ENCODE results near the gene BCAN.
A peak's percentile ranks its signal among the peaks of the same experiment; 100 is the strongest.

BCAN gene

DNA sequence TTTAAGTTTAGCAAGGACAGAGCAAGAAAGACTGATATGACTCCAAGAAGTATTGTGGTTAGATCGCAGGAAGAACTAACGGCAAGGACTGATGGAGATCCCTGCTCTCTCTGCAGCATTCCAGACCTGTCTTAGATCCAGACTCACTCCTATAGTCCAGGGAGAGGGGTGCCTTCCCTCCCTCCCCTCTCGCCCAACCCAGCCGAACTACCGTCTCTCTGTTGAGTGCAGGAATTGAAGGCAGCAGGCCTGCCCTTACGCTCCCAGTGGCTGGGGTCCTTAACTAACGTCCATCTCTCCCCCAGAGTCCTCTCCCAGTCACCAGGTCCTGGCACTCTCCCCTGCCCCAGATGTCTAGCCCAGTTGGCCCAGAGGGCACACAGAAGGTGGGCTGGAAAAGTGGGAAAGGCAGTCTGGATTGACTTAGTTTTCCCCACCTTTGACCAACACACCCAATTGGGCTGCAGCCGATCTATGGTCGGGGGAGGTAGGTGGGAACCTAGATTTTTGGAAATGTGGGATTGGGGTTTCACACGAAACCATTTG is 62.3 kb downstream of the BCAN start:
- no peak for DNase-seq

DNA sequence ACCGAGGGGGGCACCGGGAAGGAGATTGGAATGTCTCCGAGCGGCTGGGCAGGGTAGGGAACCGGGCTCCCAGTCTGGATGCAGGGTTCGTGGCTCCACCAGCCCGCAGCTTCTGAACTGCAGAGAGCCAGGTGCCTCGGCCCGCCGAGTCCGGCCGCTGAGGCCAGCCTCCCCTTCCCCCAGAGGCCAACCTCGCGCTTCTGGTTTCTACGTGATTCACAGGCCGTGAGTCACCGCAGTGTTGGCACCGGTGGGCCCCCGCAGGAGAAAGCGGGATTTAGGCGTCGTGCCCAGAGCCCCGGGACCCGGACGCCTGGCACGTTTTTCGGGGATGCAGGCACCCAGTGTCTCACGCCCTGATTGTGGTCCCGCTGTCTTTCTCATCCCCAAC is 63.0 kb downstream of the BCAN start:
- DNase-seq = peak; percentile 72

DNA sequence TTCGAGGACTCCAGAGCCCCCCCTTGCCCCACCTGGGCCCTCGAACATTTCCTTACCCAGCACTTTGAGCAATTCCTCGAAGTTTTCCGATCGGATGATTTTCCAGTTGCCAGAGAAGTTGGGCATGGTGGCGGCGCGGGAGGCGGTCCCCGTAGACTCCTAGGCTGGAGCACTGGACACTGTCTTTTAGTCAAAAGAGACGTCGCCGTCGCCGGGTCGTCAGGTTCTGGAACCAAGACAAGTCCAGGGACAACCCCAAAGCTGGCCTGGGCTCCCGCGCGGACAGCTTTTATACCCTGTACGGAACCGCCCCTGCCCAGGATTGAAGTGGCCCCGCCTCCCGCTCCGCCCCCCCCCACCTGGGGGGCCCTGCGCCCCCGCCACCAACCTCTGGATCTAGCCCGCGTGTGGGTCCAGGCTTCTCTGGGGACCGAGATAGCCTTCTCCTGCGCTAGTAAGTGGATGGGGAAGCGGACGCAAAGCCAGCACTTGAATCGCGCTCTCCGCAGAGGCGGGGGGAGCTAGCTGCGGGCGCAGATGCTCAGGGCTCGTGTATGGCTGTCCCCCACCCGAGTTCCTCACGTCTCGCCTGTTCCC is 63.5 kb downstream of the BCAN start, which contains the start of gene CRABP2:
Gene CRABP2, minus strand, starts transcription at position 263 of the 597 bp plus-strand sequence. Its CDS starts 137 bp downstream, at position 126.
- DNase-seq = peak; percentile 62

DNA sequence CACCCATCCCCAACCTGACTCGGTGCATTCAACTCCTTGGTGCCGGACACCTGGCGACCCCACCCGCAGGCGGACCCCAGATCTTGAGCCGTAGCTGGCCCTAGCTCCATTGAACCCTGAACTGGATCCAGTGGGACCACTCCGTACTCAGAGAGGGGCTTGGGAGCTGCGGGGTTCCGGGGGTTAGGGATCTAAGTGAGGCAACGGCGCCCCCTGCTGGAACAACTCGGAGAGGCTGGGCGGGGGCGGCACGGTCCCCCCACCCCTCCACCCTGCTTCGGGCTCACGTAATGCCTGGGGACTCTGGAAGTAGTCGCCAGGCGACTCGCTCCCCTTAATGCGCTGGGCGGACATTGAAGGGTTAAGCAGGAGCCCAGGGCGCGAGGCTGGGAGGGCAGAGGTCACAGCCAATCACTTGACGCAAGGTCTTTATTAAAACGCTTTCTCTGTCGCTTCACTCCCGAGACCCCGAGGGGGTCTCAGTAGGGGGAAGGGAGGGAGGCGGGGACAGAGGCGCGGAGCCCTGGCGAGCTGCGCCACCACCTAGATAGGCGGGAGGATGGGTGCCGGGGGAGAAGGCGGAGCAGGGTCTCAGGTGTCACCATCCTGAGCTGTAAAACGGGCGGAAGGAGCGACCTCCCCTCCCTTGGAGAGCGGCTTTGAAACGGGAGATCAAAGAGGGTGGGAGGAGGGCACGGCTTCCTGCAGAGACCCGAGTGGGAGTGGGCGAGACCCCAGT is 64.2 kb downstream of the BCAN start:
- peak; percentile 89 for DNase-seq

DNA sequence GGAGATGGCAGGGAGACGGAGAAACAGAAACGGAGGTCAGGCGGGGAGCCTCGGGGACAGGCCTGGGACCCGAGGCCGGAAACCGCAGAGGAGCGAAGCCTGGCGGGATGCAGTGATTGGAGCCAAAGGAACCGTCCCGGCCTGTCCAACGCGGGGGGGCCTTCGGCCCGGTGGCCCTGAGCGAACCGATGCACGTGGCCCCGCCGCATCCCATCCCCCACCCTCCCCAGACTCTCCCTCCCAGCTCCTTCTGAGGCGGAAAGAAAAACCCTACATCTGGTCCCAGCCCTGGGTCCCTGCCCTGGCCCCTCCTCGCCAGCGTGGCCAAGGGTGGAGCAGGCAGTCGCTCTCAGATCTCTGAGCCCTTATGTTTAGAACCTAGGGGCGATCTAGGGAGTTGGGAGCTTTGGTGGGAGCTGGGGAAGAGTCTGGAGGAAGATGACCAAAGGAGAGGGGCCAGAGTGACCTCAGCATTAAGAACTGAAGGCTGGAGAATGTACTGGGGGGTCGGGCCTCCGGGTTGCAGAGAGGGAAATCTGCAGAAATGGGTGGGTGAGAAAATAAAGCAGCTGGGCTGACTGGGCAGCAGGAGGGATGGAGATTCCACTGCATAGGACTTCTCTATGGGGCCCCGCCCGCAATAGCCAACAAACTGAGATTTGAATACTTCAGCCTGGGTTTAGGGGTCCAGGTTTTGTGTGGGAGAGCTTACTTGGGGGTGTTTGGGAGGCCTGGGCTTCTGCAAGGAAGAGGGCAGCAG is 64.9 kb downstream of the BCAN start:
- no peak for DNase-seq

DNA sequence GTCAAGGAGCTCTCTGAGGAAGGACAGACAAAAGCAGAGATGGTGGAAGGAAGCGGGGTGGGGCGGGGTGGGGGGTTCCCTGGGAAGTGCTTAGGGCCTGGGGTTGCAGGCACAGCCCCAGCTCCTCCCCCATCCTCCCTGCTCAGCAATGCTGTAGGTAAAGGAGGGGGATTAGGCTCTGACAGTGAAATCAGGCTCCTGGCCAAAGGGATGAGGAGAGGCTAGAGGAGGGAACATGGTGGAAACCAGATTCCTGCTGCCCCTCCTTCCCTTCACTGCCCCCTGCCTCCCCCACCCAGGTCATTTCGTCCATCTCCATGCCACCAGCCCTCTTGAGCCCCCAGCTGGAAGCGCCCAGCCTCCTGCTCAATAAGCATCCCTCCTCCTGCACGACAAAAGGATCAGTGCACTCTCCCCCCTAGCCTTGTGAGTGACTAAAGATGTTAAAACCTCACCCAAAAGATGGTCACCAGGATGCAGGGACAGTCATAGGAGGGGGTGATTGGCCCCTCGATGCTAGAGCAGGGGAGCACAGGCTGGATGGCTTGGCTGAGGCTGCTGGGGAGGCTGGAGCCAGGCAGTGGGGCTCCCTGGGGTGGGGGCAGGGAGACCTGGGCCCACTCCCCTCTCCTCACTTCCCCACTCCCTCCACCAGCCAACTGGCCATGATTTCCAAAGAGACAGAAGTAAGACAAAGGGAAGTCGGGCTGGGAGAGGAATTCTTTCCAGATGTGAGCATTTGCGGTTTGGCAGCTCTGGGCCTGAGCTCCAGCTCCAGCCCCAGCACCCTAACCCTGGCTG is 65.7 kb downstream of the BCAN start:
- DNase-seq = no peak

DNA sequence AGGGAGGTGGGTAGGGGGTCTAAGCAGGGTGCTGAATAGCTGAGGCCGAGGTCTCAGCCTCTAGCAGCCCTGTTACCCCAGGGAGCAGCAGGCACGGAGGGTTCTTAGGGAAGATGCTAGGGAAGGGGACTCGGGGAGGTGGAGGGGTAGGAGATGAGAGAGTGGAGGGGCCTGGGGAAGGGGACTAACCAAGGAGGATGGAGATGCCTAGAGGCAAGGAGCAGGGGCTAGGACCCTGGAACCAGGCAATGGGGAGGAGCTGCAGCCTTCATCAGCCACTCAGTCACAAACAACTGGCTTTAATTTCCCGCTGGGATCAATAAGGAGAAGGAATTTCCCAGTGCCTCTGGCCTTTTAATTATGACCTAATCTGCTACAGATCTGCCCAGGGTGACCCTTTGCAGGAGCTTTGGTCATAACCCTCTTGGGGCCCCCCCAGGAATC is 66.3 kb downstream of the BCAN start:
- no peak for DNase-seq

DNA sequence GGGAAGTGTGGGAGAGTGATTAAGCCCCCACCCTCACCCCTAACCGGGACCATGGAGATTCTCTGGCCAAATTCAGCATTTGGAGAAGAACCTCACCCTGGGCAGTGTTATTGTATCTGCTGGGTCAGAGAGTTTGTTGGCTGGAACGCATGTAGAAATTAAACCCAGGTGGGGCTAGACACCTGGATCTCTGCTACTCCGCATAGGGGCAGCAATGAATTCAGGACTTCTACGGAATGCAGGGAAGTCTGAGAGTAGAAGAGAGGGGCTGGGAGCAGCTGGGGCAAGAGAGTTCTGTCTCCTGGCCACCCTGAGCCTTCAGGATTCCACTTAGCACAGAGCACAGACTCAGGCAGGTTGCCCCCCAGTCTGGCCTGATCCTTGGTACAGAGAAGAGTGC is 67.1 kb downstream of the BCAN start:
- no peak for DNase-seq
